ENCODE results near the gene KMT2C. TPM values are rescaled to one million over a fixed set of nuclear protein-coding genes. Genes with fewer than 3 reads are reported as not detected.
"Not testable (repeated sequence)": the region's sequence is repeated elsewhere in the genome, so short reads cannot be mapped to it uniquely, and the experiment has no call there.

The KMT2C gene
- polyA plus RNA-seq, 1 donor from 2014 or later = 29.8 TPM

DNA sequence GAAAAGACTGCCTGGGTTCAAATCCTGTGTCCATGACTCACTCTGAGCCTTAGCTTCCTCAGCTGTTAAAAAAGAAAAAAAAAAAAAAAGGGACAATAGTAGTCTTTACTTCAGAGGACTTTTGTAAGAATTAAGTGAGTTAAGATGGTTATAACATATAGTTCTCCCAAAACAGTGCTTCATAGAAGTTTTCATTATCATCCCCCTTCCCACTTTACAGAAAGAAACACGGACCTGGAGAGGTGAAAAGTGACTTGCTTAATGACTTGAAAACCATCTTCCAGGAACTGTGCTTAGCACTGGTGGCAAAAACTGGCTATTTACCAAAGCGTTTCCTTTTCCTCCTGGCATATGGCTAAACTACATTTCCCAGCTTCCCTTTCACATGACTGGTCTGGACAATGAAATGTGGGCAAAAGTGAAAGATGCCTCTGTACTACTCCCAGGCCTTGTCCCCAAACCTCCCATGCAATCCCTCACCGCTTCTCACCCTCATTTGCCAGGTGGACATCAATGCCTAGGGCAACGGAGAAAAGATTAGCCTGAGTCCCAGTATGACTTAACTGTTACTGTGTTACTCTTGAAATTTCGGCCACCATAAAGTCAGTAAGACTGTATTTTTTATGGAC lies 49.6 kb downstream of the KMT2C start:
- not testable (repeated sequence) for H2AFZ ChIP-seq (ENCODE audit: low read depth, low read length); H3K27me3 ChIP-seq (ENCODE audit: insufficient read depth, low read depth, low read length); H3K4me2 ChIP-seq (ENCODE audit: low read length); H3K4me3 ChIP-seq (ENCODE audit: low read length); H3K27ac ChIP-seq (ENCODE audit: low read length); H3K9me3 ChIP-seq (ENCODE audit: low read length); H3K36me3 ChIP-seq (ENCODE audit: insufficient read depth, low read length); H3K9ac ChIP-seq (ENCODE audit: low read length); H3K9me2 ChIP-seq (ENCODE audit: insufficient read depth, low read length); H4K20me1 ChIP-seq (ENCODE audit: insufficient read depth); H3F3A ChIP-seq (ENCODE audit: insufficient read depth, low read length, poor library complexity, severe bottlenecking)
- H3K79me2 ChIP-seq (replicated peaks; ENCODE audit: insufficient read depth, low read length) = peaks cover 43% of the 10 kb centered on the region

DNA sequence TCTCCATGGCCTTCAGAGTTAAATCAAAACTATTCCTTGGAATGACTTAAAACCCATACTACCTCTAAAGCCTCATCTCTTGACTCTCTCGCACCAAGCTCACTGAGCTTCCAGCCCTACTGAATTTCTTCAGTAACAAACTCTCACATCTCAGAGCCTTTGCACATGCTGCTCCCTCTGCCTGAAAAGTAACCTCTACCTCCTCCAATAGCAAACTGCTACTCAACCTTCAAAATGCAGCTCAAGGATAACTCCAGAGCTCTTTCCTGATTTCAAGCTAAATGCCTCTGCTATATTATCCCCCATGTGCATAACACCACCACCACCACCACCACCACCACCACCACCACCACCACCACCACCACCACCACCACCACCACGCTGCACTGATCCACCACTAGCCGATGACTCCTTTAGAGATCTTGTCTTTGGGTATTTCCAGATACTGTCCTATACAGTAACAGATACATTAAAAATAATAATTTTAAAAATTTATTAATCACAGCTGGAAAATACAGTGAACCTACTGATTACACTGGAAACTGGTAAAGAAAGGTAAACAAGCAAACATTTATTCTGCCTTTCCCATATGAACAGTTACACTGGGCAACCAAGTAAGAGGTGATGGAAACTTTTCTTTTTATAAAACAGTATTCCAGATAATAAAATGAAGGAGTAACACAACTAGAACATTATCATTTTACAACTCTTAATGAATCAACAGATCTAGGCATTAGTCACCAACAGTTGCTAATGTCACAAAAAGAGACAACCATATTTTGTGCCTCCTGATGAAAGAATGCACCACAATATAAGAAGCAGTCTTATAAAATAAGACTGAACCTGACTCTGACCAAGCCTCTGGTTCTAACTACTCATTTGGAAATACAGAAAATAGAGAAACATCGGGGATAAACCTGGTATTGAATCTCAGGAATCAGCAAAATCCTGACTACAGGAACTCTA lies 51.3 kb downstream of the KMT2C start:
- H3K4me3 ChIP-seq (ENCODE audit: low read length); H3K9me2 ChIP-seq (ENCODE audit: insufficient read depth, low read length); H2AFZ ChIP-seq (ENCODE audit: low read depth, low read length); H3K27me3 ChIP-seq (ENCODE audit: insufficient read depth, low read depth, low read length); H3K36me3 ChIP-seq (ENCODE audit: insufficient read depth, low read length); H3F3A ChIP-seq (ENCODE audit: insufficient read depth, low read length, poor library complexity, severe bottlenecking); H3K9ac ChIP-seq (ENCODE audit: low read length); H3K9me3 ChIP-seq (ENCODE audit: low read length); H4K20me1 ChIP-seq (ENCODE audit: insufficient read depth); H3K27ac ChIP-seq (ENCODE audit: low read length); H3K4me2 ChIP-seq (ENCODE audit: low read length): not testable (repeated sequence)
- peaks cover 35% of the 10 kb centered on the region for H3K79me2 ChIP-seq (replicated peaks; ENCODE audit: insufficient read depth, low read length)

DNA sequence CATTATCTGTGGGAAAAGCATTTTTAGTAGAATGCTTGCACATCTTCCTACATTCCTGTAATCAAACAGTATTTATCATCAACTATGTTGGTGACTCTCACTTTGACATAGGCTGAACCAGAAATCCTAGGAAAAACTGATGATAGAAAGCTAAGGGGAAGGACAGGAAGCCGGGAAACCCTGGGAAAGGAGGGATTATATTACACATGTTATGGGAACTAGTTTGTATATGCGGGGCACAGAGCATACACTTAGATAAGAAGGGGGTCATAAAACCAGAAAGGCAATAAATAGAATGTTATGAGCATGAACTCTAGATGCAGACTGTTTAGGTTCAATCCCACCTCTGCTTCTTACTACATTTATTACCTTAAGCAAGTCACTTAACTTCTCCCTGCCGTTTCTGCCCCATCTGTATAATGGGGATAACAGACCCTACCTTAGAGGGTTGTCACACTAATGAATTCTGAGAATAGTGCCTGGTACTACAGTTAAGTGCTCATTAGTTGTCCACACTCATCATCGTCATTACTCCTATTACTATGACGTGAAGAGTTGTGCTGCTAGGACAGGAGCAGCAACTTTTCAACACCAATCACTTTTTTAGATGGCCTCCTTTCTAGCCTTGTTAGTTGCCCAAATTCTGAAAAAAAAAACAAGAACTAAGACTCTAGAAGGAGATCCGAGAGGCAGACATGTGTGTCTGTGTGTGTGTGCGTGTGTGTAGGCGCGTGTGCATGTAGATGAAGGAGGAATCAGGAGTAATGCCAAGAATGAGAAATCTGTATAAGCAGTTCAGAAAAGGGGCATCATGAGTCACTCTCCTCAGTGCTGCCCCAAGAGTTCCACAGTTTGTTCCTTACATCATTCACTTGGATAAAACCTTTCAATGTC lies 52.2 kb downstream of the KMT2C start:
- no peaks in the 10 kb centered on the region for H3K9me3 ChIP-seq (ENCODE audit: low read length)
- H3K9ac ChIP-seq (ENCODE audit: low read length) = no peak overlapping the region
- TF ChIP-seq RAD21 (conservative IDR thresholded peaks at IDR 0.05) (no peak), EZH2 (IDR thresholded peaks at IDR 0.05; ENCODE audit: borderline replicate concordance, insufficient read depth, low read length, poor library complexity, severe bottlenecking) (no peak), EP300 (conservative IDR thresholded peaks at IDR 0.05; ENCODE audit: poor library complexity, severe bottlenecking) (no peak), MXI1 (conservative IDR thresholded peaks at IDR 0.05; ENCODE audit: poor library complexity, severe bottlenecking) (no peak), POLR2AphosphoS5 (IDR thresholded peaks at IDR 0.05) (no peak), CTCF (IDR thresholded peaks at IDR 0.05; ENCODE audit: poor library complexity, severe bottlenecking) (no peak), SMC3 (conservative IDR thresholded peaks at IDR 0.05; ENCODE audit: poor library complexity) (no peak), TAF1 (IDR thresholded peaks at IDR 0.05; ENCODE audit: low read depth) (no peak), REST (IDR thresholded peaks at IDR 0.05; ENCODE audit: borderline replicate concordance) (no peak)
- no peaks in the 10 kb centered on the region for H3K9me2 ChIP-seq (ENCODE audit: insufficient read depth, low read length)
- H3K4me3 ChIP-seq (ENCODE audit: low read length) = no peak overlapping the region
- no peak overlapping the region for H3K27ac ChIP-seq (ENCODE audit: low read length)
- H4K20me1 ChIP-seq (ENCODE audit: insufficient read depth) = no peaks in the 10 kb centered on the region
- no peaks in the 10 kb centered on the region for H3K27me3 ChIP-seq (ENCODE audit: insufficient read depth, low read depth, low read length)
- H3K4me2 ChIP-seq (ENCODE audit: low read length) = no peak overlapping the region
- no peaks in the 10 kb centered on the region for H3F3A ChIP-seq (ENCODE audit: insufficient read depth, low read length, poor library complexity, severe bottlenecking)
- H3K79me2 ChIP-seq (replicated peaks; ENCODE audit: insufficient read depth, low read length) = peaks cover 33% of the 10 kb centered on the region
- H3K36me3 ChIP-seq (ENCODE audit: insufficient read depth, low read length) = no peaks in the 10 kb centered on the region
- no peak overlapping the region for H2AFZ ChIP-seq (ENCODE audit: low read depth, low read length)
